Upper lobe of right lung (tissue), 1 donor: ENCODE measurements around the gene UST. TPM values are rescaled to one million over a fixed set of nuclear protein-coding genes. Genes with fewer than 3 reads are reported as not detected.

Experiments
- ATAC-seq: fragments of 200-7000 bp; cut with Tn5 transposase; one replicate; pipeline ENCODE4 v1.9.1; 2020; ENCODE audit warnings: mild to moderate bottlenecking, moderate library complexity
- DNase-seq: peaks from one replicate; pipeline ENCODE4 v3.0.0-alpha.2; 2020
- H3K27ac ChIP-seq: fragments of 200-600 bp; one replicate; pipeline ENCODE4 v1.8.0; 2022
- H3K27me3 ChIP-seq: fragments of 200-600 bp; one replicate; pipeline ENCODE4 v1.8.0; 2022; ENCODE audit warnings: mild to moderate bottlenecking
- H3K36me3 ChIP-seq: fragments of 200-600 bp; one replicate; pipeline ENCODE4 v1.8.0; 2022
- H3K4me1 ChIP-seq: fragments of 200-600 bp; one replicate; pipeline ENCODE4 v1.8.0; 2022
- H3K4me3 ChIP-seq: fragments of 200-600 bp; one replicate; pipeline ENCODE4 v1.8.0; 2022; ENCODE audit warnings: mild to moderate bottlenecking
- H3K9me3 ChIP-seq: fragments of 200-600 bp; one replicate; pipeline ENCODE4 v1.8.0; 2022
- CTCF ChIP-seq: fragments of 200-600 bp; IDR thresholded peaks from one replicate; pipeline ENCODE4 v1.8.0; 2022; ENCODE audit warnings: antibody characterized with exemption
- intact Hi-C: fragments of 100-400 bp; cut with DNase I; formaldehyde crosslinking; loops from one replicate; pipeline ENCODE4 v1.11.0; 2022
- total RNA-seq: library from RNA; stranded (reverse); fragmentation: NEBNext Ultra II Directional; extraction: Animal tissue kit (Norgen Biotek cat#: 25700); gene quantifications from one replicate; pipeline ENCODE4 v1.2.1, GENCODE V29; 2021
- donor health status: DM: no; HTN: yes; CAD: no; lungs with severe emphysema.

The UST gene
- total RNA-seq, 1 donor from 2014 or later, result 11.8 TPM

GRCh38 chr6:149075616-149076354 lies 329.0 kb downstream of the UST start:
- DNase-seq (no peak), ATAC-seq (peak; percentile 30)
- Histone ChIP-seq H3K36me3 (no peaks in the 10 kb centered on the region), H3K9me3 (no peaks in the 10 kb centered on the region), H3K27ac (no peak overlapping the region), H3K4me3 (no peak overlapping the region), H3K27me3 (no peaks in the 10 kb centered on the region), H3K4me1 (peaks cover 7% of the 10 kb centered on the region)
- TF ChIP-seq CTCF, result no peak
- intact Hi-C loops, result loop anchor here (5.0 kb wide), 1 partner anchor 357 kb away; no protein-coding TSS in a partner anchor

DNA sequence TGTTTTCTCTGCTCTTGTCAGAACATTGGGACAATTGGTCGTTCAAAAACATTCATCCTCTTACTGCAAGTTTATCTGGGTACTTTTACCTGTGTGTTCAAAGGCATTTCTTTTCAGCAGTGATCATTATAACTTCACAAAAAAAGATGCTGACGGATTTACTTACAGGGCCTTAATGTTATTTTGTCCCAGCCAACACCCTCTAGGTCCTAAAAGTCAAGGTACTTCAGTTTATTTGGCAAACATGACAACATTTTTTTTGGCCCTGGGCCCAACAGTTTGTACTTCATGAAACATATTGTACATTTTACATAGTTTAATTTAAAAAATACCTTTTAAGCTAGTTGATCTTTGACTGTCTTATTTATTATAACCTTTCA lies 329.5 kb downstream of the UST start:
- H3K4me3 ChIP-seq, result no peak overlapping the region
- H3K27me3 ChIP-seq, result no peaks in the 10 kb centered on the region
- ATAC-seq (no peak), DNase-seq (no peak)
- TF ChIP-seq CTCF, result no peak
- H3K4me1 ChIP-seq, result peaks cover 7% of the 10 kb centered on the region
- H3K36me3 ChIP-seq, result no peaks in the 10 kb centered on the region
- no peaks in the 10 kb centered on the region for H3K9me3 ChIP-seq
- intact Hi-C loops, result loop anchor here (5.0 kb wide), 1 partner anchor 356 kb away; no protein-coding TSS in a partner anchor
- no peak overlapping the region for H3K27ac ChIP-seq

- Histone ChIP-seq H3K4me3 (no peak overlapping the region), H3K4me1 (peaks cover 7% of the 10 kb centered on the region), H3K36me3 (no peaks in the 10 kb centered on the region), H3K27ac (no peak overlapping the region), H3K27me3 (no peaks in the 10 kb centered on the region), H3K9me3 (no peaks in the 10 kb centered on the region)
- intact Hi-C loops, result loop anchor here (5.0 kb wide), 1 partner anchor 355 kb away; no protein-coding TSS in a partner anchor
- ATAC-seq (no peak), DNase-seq (no peak)
- no peak for TF ChIP-seq CTCF
Observed at GRCh38 chr6:149077208-149077607, 330.4 kb downstream of the UST start.

GRCh38 chr6:149078211-149078782 lies 331.5 kb downstream of the UST start:
- H3K27ac ChIP-seq, result no peak overlapping the region
- ATAC-seq, result no peak
- no peak for DNase-seq
- H3K9me3 ChIP-seq, result no peaks in the 10 kb centered on the region
- H3K27me3 ChIP-seq, result no peaks in the 10 kb centered on the region
- intact Hi-C loops, result loop anchor here (5.0 kb wide), 1 partner anchor 354 kb away; no protein-coding TSS in a partner anchor
- peaks cover 7% of the 10 kb centered on the region for H3K4me1 ChIP-seq
- no peak for TF ChIP-seq CTCF
- H3K4me3 ChIP-seq, result no peak overlapping the region
- H3K36me3 ChIP-seq, result no peaks in the 10 kb centered on the region

DNA sequence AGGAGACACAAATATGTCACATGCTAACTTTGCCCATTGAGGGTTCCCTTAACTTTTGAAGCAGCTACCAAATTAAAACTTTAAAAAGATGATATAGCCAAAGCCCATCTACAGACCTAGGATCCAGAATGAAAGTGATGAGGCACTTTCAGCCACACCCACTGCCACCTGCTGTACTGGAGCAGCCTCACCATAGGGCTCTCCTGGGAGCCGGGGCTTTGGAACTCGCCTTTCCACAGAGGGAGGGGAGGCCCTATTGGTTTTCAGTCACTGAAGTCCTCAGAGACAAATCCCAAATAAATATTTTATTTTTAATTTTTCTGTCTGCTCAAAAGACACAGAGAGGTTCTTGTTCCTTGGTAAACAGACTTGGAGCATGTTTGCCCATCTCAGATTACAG lies 332.6 kb downstream of the UST start:
- Histone ChIP-seq H3K27ac (peak overlapping the region; percentile 14), H3K36me3 (no peaks in the 10 kb centered on the region), H3K9me3 (no peaks in the 10 kb centered on the region), H3K27me3 (no peaks in the 10 kb centered on the region), H3K4me1 (peaks cover 7% of the 10 kb centered on the region), H3K4me3 (no peak overlapping the region)
- no peak for DNase-seq
- ATAC-seq, result no peak
- intact Hi-C loops, result loop anchor here (5.0 kb wide), 1 partner anchor 353 kb away; no protein-coding TSS in a partner anchor
- no peak for TF ChIP-seq CTCF
